Vagina (tissue), 2 donors: ENCODE results near the gene CA7. TPM values are rescaled to one million over a fixed set of nuclear protein-coding genes. Genes with fewer than 3 reads are reported as not detected.
"Not testable (repeated sequence)": the region's sequence is repeated elsewhere in the genome, so short reads cannot be mapped to it uniquely, and the experiment has no call there.

Experiments
- DNase-seq, 2 donors: peaks; one replicate each; pipeline ENCODE4 v3.0.0-alpha.2; 2017; ENCODE audit errors: extremely low spot score in 2 of 2
- H3K27ac ChIP-seq: fragments of 200-600 bp; sonication (generic); one replicate; pipeline ENCODE4 v1.5.1; 2019
- H3K27me3 ChIP-seq: fragments of 200-600 bp; sonication (generic); one replicate; pipeline ENCODE4 v1.5.1; 2019
- H3K36me3 ChIP-seq, 2 donors: fragments of 200-600 bp; sonication (generic); one replicate each; pipeline ENCODE4 v1.5.1; 2017 to 2019
- H3K4me1 ChIP-seq: fragments of 200-600 bp; sonication (generic); one replicate; pipeline ENCODE4 v1.5.1; 2019
- H3K4me3 ChIP-seq, 2 donors: fragments of 200-600 bp; sonication (generic); 1 replicate in 1 of 2; 2 replicates in 1 of 2; pipeline ENCODE4 v1.5.1; 2016 to 2019
- H3K9me3 ChIP-seq: fragments of 200-600 bp; sonication (generic); one replicate; pipeline ENCODE4 v1.5.1; 2019
- POLR2A ChIP-seq, 2 donors: fragments of 450-650 bp; IDR thresholded peaks; one replicate each; pipeline ENCODE4 v1.6.1; 2017; ENCODE audit warnings: antibody characterized with exemption in 2 of 2, mild to moderate bottlenecking in 2 of 2, moderate library complexity in 2 of 2
- POLR2AphosphoS5 ChIP-seq, 2 donors: sonication (generic); formaldehyde crosslinking; IDR thresholded peaks; one replicate each; pipeline ENCODE4 v1.9.0; 2017; ENCODE audit warnings: antibody characterized with exemption in 2 of 2, mild to moderate bottlenecking in 2 of 2, low read depth in 1 of 2; ENCODE audit not compliant: insufficient read depth in 1 of 2
- intact Hi-C: fragments of 100-400 bp; cut with DNase I; formaldehyde crosslinking; loops from one replicate; pipeline ENCODE4 v1.15.1; 2023
- total RNA-seq: library from RNA; depleted of rRNA; stranded (reverse); fragments of >200 nt; gene quantifications from one replicate; pipeline ENCODE4 v1.2.3, GENCODE V29; 2016
- TF ChIP-seq, protein P1 (sequence below), 3 experiments: fragments of 450-650 bp in 2 of 3; fragments of 200-600 bp in 1 of 3; sonication (generic) in 1 of 3; IDR thresholded peaks; one replicate each; pipeline ENCODE4 v1.5.1; 2017 to 2019; ENCODE audit warnings: antibody characterized with exemption in 3 of 3, mild to moderate bottlenecking in 2 of 3, moderate library complexity in 2 of 3

CA7 gene
- total RNA-seq, 1 donor from 2014 or later = not detected

GRCh38 chr16:66859397-66860068 is 15.3 kb downstream of the CA7 start:
- no peak overlapping the region for H3K4me3 ChIP-seq
- no peaks in the 10 kb centered on the region for H3K4me1 ChIP-seq
- DNase-seq = no peak
- no peaks in the 10 kb centered on the region for H3K36me3 ChIP-seq
- no peaks in the 10 kb centered on the region for H3K9me3 ChIP-seq
- TF ChIP-seq, protein P1, sequence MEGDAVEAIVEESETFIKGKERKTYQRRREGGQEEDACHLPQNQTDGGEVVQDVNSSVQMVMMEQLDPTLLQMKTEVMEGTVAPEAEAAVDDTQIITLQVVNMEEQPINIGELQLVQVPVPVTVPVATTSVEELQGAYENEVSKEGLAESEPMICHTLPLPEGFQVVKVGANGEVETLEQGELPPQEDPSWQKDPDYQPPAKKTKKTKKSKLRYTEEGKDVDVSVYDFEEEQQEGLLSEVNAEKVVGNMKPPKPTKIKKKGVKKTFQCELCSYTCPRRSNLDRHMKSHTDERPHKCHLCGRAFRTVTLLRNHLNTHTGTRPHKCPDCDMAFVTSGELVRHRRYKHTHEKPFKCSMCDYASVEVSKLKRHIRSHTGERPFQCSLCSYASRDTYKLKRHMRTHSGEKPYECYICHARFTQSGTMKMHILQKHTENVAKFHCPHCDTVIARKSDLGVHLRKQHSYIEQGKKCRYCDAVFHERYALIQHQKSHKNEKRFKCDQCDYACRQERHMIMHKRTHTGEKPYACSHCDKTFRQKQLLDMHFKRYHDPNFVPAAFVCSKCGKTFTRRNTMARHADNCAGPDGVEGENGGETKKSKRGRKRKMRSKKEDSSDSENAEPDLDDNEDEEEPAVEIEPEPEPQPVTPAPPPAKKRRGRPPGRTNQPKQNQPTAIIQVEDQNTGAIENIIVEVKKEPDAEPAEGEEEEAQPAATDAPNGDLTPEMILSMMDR (IDR thresholded peaks at IDR 0.05) = no peak
- no peak for TF ChIP-seq POLR2A (IDR thresholded peaks at IDR 0.05)
- no peak for TF ChIP-seq POLR2AphosphoS5 (IDR thresholded peaks at IDR 0.05; ENCODE audit: insufficient read depth in 1 of 2, low read depth in 1 of 2)
- no peak overlapping the region for H3K27ac ChIP-seq
- intact Hi-C loops = loop anchor here (10.0 kb wide), 2 partner anchors 135 to 245 kb away; no protein-coding TSS in a partner anchor
- no peaks in the 10 kb centered on the region for H3K27me3 ChIP-seq

- intact Hi-C loops = loop anchor here (10.0 kb wide), 2 partner anchors 137 to 247 kb away; no protein-coding TSS in a partner anchor
- Histone ChIP-seq H3K36me3 (no peaks in the 10 kb centered on the region), H3K4me3 (no peak overlapping the region), H3K4me1 (no peaks in the 10 kb centered on the region), H3K27me3 (no peaks in the 10 kb centered on the region), H3K9me3 (no peaks in the 10 kb centered on the region), H3K27ac (no peak overlapping the region)
- DNase-seq = no peak
- no peak for TF ChIP-seq POLR2AphosphoS5 (IDR thresholded peaks at IDR 0.05; ENCODE audit: insufficient read depth in 1 of 2, low read depth in 1 of 2)
- TF ChIP-seq POLR2A (IDR thresholded peaks at IDR 0.05) = no peak
- TF ChIP-seq, protein P1 (IDR thresholded peaks at IDR 0.05) = no peak
Measured at GRCh38 chr16:66862023-66862520, 17.9 kb downstream of the CA7 start.

DNA sequence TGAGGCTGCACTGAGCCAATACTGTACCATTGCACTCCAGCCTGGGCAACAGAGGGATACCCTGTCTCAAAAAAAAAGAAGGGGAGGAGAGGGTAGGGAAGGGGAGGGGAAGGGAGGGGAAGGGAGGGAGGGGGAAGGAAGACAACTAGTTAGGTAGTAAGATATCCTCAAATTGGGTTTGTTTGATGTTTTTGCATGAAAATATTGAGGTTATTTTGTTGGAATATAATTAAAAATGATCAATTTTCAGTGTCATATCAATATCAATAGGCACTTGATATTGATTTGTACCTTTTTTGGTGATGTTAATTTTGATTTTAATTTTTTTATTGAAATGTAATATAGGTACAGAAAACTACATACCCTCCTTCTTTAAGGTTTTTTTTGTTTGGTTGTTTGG is 19.5 kb downstream of the CA7 start:
- H3K4me3 ChIP-seq = no peak overlapping the region
- H3K9me3 ChIP-seq = no peaks in the 10 kb centered on the region
- no peaks in the 10 kb centered on the region for H3K4me1 ChIP-seq
- no peaks in the 10 kb centered on the region for H3K36me3 ChIP-seq
- DNase-seq = no peak
- H3K27me3 ChIP-seq = no peaks in the 10 kb centered on the region
- intact Hi-C loops = loop anchor here (10.0 kb wide), 2 partner anchors 139 to 249 kb away; no protein-coding TSS in a partner anchor
- H3K27ac ChIP-seq = no peak overlapping the region
- TF ChIP-seq, protein P1 (IDR thresholded peaks at IDR 0.05) = no peak
- TF ChIP-seq POLR2A (IDR thresholded peaks at IDR 0.05) = no peak
- no peak for TF ChIP-seq POLR2AphosphoS5 (IDR thresholded peaks at IDR 0.05; ENCODE audit: insufficient read depth in 1 of 2, low read depth in 1 of 2)

GRCh38 chr16:66869424-66869823 is 25.2 kb downstream of the CA7 start:
- Histone ChIP-seq H3K9me3 (no peaks in the 10 kb centered on the region), H3K36me3 (no peaks in the 10 kb centered on the region), H3K4me1 (peaks cover 8% of the 10 kb centered on the region), H3K27ac (no peak overlapping the region), H3K27me3 (no peaks in the 10 kb centered on the region), H3K4me3 (no peak overlapping the region)
- intact Hi-C loops = loop anchor here (10.0 kb wide), 2 partner anchors 145 to 255 kb away; no protein-coding TSS in a partner anchor
- DNase-seq = no peak
- TF ChIP-seq POLR2A (IDR thresholded peaks at IDR 0.05) = no peak
- TF ChIP-seq POLR2AphosphoS5 (IDR thresholded peaks at IDR 0.05; ENCODE audit: insufficient read depth in 1 of 2, low read depth in 1 of 2) = no peak
- TF ChIP-seq, protein P1 (IDR thresholded peaks at IDR 0.05) = no peak

DNA sequence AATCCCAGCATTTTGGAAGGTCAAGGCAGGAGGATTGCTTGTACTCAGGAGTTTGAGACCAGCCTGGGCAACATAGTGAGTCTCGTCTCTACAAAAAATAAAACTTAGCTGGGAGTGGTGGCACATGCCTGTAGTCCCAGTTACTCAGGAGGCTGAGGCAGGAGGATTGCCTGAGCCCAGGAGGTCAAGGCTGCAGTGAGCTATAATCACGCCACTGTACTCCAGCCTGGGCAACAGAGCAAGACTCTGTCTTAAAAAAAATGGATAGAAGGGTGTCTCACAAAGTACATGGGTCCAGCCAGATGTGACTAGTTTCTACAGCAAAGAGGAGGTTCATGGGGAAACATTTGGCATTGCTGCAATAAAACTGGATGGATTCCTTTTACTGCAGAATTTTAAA is 27.1 kb downstream of the CA7 start:
- H3K4me1 ChIP-seq, DNase-seq, H3K27ac ChIP-seq, H3K4me3 ChIP-seq, H3K9me3 ChIP-seq, H3K36me3 ChIP-seq, H3K27me3 ChIP-seq: not testable (repeated sequence)
- intact Hi-C loops = loop anchor here (10.0 kb wide), 1 partner anchor 467 kb away; no protein-coding TSS in a partner anchor
